HepG2 (cell line): ENCODE measurements around the gene TBCCD1. TPM values are rescaled to one million over a fixed set of nuclear protein-coding genes. Genes with fewer than 3 reads are reported as not detected.

Experiments used
- ATAC-seq: fragments of 200-7000 bp; cut with Tn5 transposase; 3 replicates; pipeline ENCODE4 v1.9.1; 2020; ENCODE audit warnings: mild to moderate bottlenecking, moderate library complexity
- BruUV-seq: library from RNA; stranded (reverse); fragments of 400-500 nt; replicated peaks from 2 replicates; lab custom pipeline; 2021; lab: Mats Ljungman, UMichigan
- CTCF ChIA-PET: fragments of 300-600 bp; formaldehyde crosslinking; extraction: SDS; loops from one replicate; lab custom pipeline; 2021; ENCODE audit warnings: low total read pairs, inconsistent platforms, low intra/inter-chr PET ratio; lab: Yijun Ruan, JAX
- POLR2A ChIA-PET: fragments of 350-600 bp; sonication (Branson Sonifier 250); formaldehyde crosslinking; loops from one replicate; lab custom pipeline; 2020; ENCODE audit warnings: antibody characterized with exemption, inconsistent platforms; lab: Yijun Ruan, JAX
- DNase-seq: peaks from one replicate; pipeline ENCODE4 v3.0.0-alpha.2; 2015; ENCODE audit warnings: low spot score
- FAIRE-seq: peaks from 3 replicates; lab custom pipeline; 2011; peaks lifted over from hg19 to GRCh38; lab: Jason Lieb, UNC
- H2AFZ ChIP-seq: one replicate; pipeline ENCODE4 v1.6.1; 2011; ENCODE audit warnings: low read length, inconsistent platforms
- H3K27ac ChIP-seq: fragments of 300-600 bp; 3 replicates; pipeline ENCODE4 v1.8.0; 2011; ENCODE audit warnings: mixed run types, mild to moderate bottlenecking, mixed read lengths, low read length, inconsistent platforms; ENCODE audit not compliant: insufficient read depth; ENCODE audit errors: extremely low read length
- H3K27me3 ChIP-seq, 2 experiments: fragments of 200-600 bp in 1 of 2; 2 replicates in 1 of 2; 3 replicates in 1 of 2; pipeline versions ENCODE4 v1.6.0 to v1.8.0; 2011; ENCODE audit warnings: low read length in 2 of 2, mild to moderate bottlenecking in 2 of 2, moderate library complexity in 2 of 2, inconsistent platforms in 1 of 2; ENCODE audit not compliant: insufficient read depth in 2 of 2, control insufficient read depth in 1 of 2
- H3K36me3 ChIP-seq, 2 experiments: fragments of 200-600 bp in 1 of 2; replicated peaks in 1 of 2; 2 replicates in 1 of 2; 3 replicates in 1 of 2; pipeline versions ENCODE4 v1.5.1 to v1.8.0; 2011; ENCODE audit warnings: low read length in 2 of 2, inconsistent platforms in 1 of 2; ENCODE audit not compliant: insufficient read depth in 2 of 2, control insufficient read depth in 1 of 2
- H3K4me1 ChIP-seq: 2 replicates; pipeline ENCODE4 v1.5.1; 2012; ENCODE audit warnings: low read length, inconsistent platforms; ENCODE audit not compliant: insufficient read depth
- H3K4me2 ChIP-seq: 2 replicates; pipeline ENCODE4 v1.6.0; 2011; ENCODE audit warnings: low read depth, low read length, inconsistent platforms
- H3K4me3 ChIP-seq, 3 experiments: fragments of 200-600 bp in 1 of 3; sonication (generic), shearing (Covaris generic) in 1 of 3; replicated peaks in 1 of 3; 2 replicates each; pipeline ENCODE4 v1.5.1; 2011 to 2016; ENCODE audit warnings: low read length in 3 of 3, inconsistent platforms in 2 of 3, low read depth in 2 of 3, mild to moderate bottlenecking in 2 of 3, control low read depth in 1 of 3, mixed read lengths in 1 of 3; ENCODE audit not compliant: insufficient read depth in 1 of 3
- H3K79me2 ChIP-seq: one replicate; pipeline ENCODE4 v1.6.1; 2011; ENCODE audit warnings: low read length, inconsistent platforms; ENCODE audit not compliant: insufficient read depth
- H3K9ac ChIP-seq: 2 replicates; pipeline ENCODE4 v1.6.0; 2011; ENCODE audit warnings: mild to moderate bottlenecking, low read depth, low read length, inconsistent platforms; ENCODE audit not compliant: insufficient read depth
- H3K9me3 ChIP-seq: 2 replicates; pipeline ENCODE4 v1.5.1; 2012; ENCODE audit warnings: mild to moderate bottlenecking, low read length
- H4K20me1 ChIP-seq: 2 replicates; pipeline ENCODE4 v1.6.0; 2011; ENCODE audit warnings: inconsistent platforms, mild to moderate bottlenecking, low read length, moderate library complexity; ENCODE audit not compliant: insufficient read depth
- ATF5 ChIP-seq: sonication (generic); formaldehyde crosslinking; IDR thresholded peaks from 2 replicates; pipeline ENCODE4 v1.4.0; 2020; ENCODE audit warnings: mild to moderate bottlenecking, low read depth, missing genetic modification reagents
- ATF6 ChIP-seq: sonication (generic); formaldehyde crosslinking; conservative IDR thresholded peaks from 2 replicates; pipeline ENCODE4 v1.4.0; 2020; ENCODE audit warnings: missing genetic modification reagents
- E2F1 ChIP-seq: sonication (generic); formaldehyde crosslinking; IDR thresholded peaks from 2 replicates; pipeline ENCODE4 v1.5.0; 2020; ENCODE audit warnings: missing genetic modification reagents
- FOXJ3 ChIP-seq: sonication (generic); formaldehyde crosslinking; IDR thresholded peaks from 2 replicates; pipeline ENCODE4 v1.4.0; 2020; ENCODE audit warnings: missing genetic modification reagents, mild to moderate bottlenecking, borderline replicate concordance
- NR2C2 ChIP-seq: sonication (generic); formaldehyde crosslinking; IDR thresholded peaks from 2 replicates; pipeline ENCODE4 v1.4.0; 2020; ENCODE audit warnings: missing genetic modification reagents, mild to moderate bottlenecking, moderate library complexity, borderline replicate concordance
- RBAK ChIP-seq: sonication (generic); formaldehyde crosslinking; IDR thresholded peaks from 2 replicates; pipeline ENCODE4 v1.5.1; 2020; ENCODE audit warnings: mild to moderate bottlenecking, missing genetic modification reagents
- RXRA ChIP-seq: sonication (generic); formaldehyde crosslinking; IDR thresholded peaks from 2 replicates; pipeline ENCODE4 v1.5.1; 2020; ENCODE audit warnings: missing genetic modification reagents
- SRF ChIP-seq: IDR thresholded peaks from 2 replicates; pipeline ENCODE4 v1.6.1; 2011; ENCODE audit warnings: mild to moderate bottlenecking, low read depth, low read length, moderate library complexity
- TOE1 ChIP-seq: sonication (generic); formaldehyde crosslinking; IDR thresholded peaks from 2 replicates; pipeline ENCODE4 v1.4.0; 2020; ENCODE audit warnings: mild to moderate bottlenecking, missing genetic modification reagents
- TP53 ChIP-seq: sonication (generic); formaldehyde crosslinking; conservative IDR thresholded peaks from 2 replicates; pipeline ENCODE4 v1.4.0; 2020; ENCODE audit warnings: missing genetic modification reagents
- ZNF264 ChIP-seq: sonication (generic); formaldehyde crosslinking; IDR thresholded peaks from 2 replicates; pipeline ENCODE4 v1.4.0; 2020; ENCODE audit warnings: missing genetic modification reagents
- ZNF367 ChIP-seq: sonication (generic); formaldehyde crosslinking; IDR thresholded peaks from 2 replicates; pipeline ENCODE4 v1.4.0; 2020; ENCODE audit warnings: missing genetic modification reagents, borderline replicate concordance
- ZNF781 ChIP-seq: sonication (generic); formaldehyde crosslinking; IDR thresholded peaks from 2 replicates; pipeline ENCODE4 v1.5.1; 2020; ENCODE audit warnings: borderline replicate concordance, mild to moderate bottlenecking, missing genetic modification reagents; ENCODE audit errors: not compliant biosample characterization
- ZNF790 ChIP-seq: sonication (generic); formaldehyde crosslinking; IDR thresholded peaks from 2 replicates; pipeline ENCODE4 v1.8.0; 2022; ENCODE audit warnings: missing genetic modification reagents, mild to moderate bottlenecking, borderline replicate concordance
- whole genome bisulfite sequencing: methylation state at CpG from one replicate; pipeline ENCODE4 v1.1.6; 2017; ENCODE audit warnings: low lambda C conversion rate; 5-methylcytosine and 5-hydroxymethylcytosine counted together
- in situ Hi-C: cut with HindIII; loops from 2 replicates; pipeline ENCODE4 v1.10.0; 2017; ENCODE audit warnings: low pct_unique_long_range_greater_than_20kb; ENCODE audit not compliant: extremely low pct_ligation_motif_present
- intact Hi-C: fragments of 100-400 bp; cut with micrococcal nuclease; formaldehyde crosslinking; loops from one replicate; pipeline ENCODE4 v1.10.0; 2022; ENCODE audit not compliant: unreplicated experiment
- polyA plus RNA-seq, 8 experiments: library from polyadenylated mRNA; depleted of rRNA in 3 of 8; stranded (reverse) in 7 of 8; unstranded in 1 of 8; fragments of >200 nt; fragmentation: Illumina TruSeq in 4 of 8; extraction: Trizol in 4 of 8; gene quantifications; 2 replicates each; pipeline versions ENCODE4 v1.2.1 to v1.2.3, GENCODE V29; 2011 to 2016; ENCODE audit warnings: low read depth in 4 of 8, missing spikeins in 1 of 8, mixed read lengths in 1 of 8; ENCODE audit not compliant: insufficient read depth in 1 of 8
- total RNA-seq, 5 experiments: library from RNA; depleted of rRNA; stranded (reverse); fragments of >200 nt; fragmentation: Illumina TruSeq; extraction: Trizol; gene quantifications; 2 replicates each; pipeline ENCODE4 v1.2.3, GENCODE V29; 2016; ENCODE audit warnings: low read depth in 1 of 5
- TF ChIP-seq, protein P1 (sequence below): sonication (generic); formaldehyde crosslinking; IDR thresholded peaks from 2 replicates; pipeline ENCODE4 v1.4.0; 2020; ENCODE audit warnings: missing genetic modification reagents
- TF ChIP-seq, protein P2 (sequence below): sonication (generic); formaldehyde crosslinking; IDR thresholded peaks from 2 replicates; pipeline ENCODE4 v1.8.0; 2022; ENCODE audit warnings: mild to moderate bottlenecking, missing genetic modification reagents, borderline replicate concordance

TBCCD1 gene
- total and polyA plus RNA-seq, 2 of the 13 experiments (the other 11 are each of a cell fraction or from before 2014, with no cell fraction given): 13.6 to 16.2 TPM

GRCh38 chr3:186519021-186519658 lies 48.0 kb downstream of the TBCCD1 start (continued):
- TF ChIP-seq, protein P1, sequence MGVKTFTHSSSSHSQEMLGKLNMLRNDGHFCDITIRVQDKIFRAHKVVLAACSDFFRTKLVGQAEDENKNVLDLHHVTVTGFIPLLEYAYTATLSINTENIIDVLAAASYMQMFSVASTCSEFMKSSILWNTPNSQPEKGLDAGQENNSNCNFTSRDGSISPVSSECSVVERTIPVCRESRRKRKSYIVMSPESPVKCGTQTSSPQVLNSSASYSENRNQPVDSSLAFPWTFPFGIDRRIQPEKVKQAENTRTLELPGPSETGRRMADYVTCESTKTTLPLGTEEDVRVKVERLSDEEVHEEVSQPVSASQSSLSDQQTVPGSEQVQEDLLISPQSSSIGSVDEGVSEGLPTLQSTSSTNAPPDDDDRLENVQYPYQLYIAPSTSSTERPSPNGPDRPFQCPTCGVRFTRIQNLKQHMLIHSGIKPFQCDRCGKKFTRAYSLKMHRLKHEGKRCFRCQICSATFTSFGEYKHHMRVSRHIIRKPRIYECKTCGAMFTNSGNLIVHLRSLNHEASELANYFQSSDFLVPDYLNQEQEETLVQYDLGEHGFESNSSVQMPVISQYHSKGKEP: no peak
- no peak for TF ChIP-seq TOE1 (CRISPR knock-in tag)
- TF ChIP-seq RBAK (CRISPR knock-in tag): no peak
- no peak for TF ChIP-seq E2F1 (CRISPR knock-in tag)
- TF ChIP-seq RXRA (CRISPR knock-in tag): no peak
- no peak for TF ChIP-seq ATF5 (CRISPR knock-in tag)
- TF ChIP-seq NR2C2 (CRISPR knock-in tag): no peak
- TF ChIP-seq, all 625 proteins: peak for 0

- CTCF ChIA-PET: no interaction called here
- no peak for FAIRE-seq
- intact Hi-C loops: no loop called here
- WGBS: 7% methylated on average over 4 of the region's 4 CpGs
- no peak for DNase-seq
- no peak overlapping the region for H3K27ac ChIP-seq
- no TSS peak for BruUV-seq
- H3K79me2 ChIP-seq: no peaks in the 10 kb centered on the region
- 0 out of 5 replicates have a peak, but pooled peaks cover 1 to 3% of the 10 kb centered on the region in 2 experiments for H3K27me3 ChIP-seq
- no peak overlapping the region for H3K4me3 ChIP-seq
- in situ Hi-C loops: no loop called here
- no peak overlapping the region for H2AFZ ChIP-seq
- H3K9ac ChIP-seq: no peak overlapping the region
- peaks cover 27% of the 10 kb centered on the region for H3K4me1 ChIP-seq
- no peak for ATAC-seq
- POLR2A ChIA-PET: no interaction called here
- no peaks in the 10 kb centered on the region for H3K36me3 ChIP-seq
- H3K9me3 ChIP-seq: no peaks in the 10 kb centered on the region
- H4K20me1 ChIP-seq: no peaks in the 10 kb centered on the region
- no peak overlapping the region for H3K4me2 ChIP-seq
- TF ChIP-seq ATF6 (CRISPR knock-in tag) (no peak), FOXJ3 (CRISPR knock-in tag) (no peak), SRF (no peak), ZNF367 (CRISPR knock-in tag) (no peak), ZNF790 (CRISPR knock-in tag) (no peak), TP53 (CRISPR knock-in tag) (no peak), ZNF264 (no peak), ZNF781 (CRISPR knock-in tag) (no peak)
- TF ChIP-seq, protein P2, sequence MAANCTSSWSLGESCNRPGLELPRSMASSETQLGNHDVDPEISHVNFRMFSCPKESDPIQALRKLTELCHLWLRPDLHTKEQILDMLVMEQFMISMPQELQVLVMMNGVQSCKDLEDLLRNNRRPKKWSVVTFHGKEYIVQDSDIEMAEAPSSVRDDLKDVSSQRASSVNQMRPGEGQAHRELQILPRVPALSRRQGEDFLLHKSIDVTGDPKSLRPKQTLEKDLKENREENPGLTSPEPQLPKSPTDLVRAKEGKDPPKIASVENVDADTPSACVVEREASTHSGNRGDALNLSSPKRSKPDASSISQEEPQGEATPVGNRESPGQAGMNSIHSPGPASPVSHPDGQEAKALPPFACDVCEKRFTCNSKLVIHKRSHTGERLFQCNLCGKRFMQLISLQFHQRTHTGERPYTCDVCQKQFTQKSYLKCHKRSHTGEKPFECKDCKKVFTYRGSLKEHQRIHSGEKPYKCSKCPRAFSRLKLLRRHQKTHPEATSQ: no peak
These were observed 49.9 kb downstream of the TBCCD1 start for GRCh38 chr3:186517218-186517617.
